HG03025 (cell line): Measurements from ENCODE around the gene CACNB1.

Source experiments
- ATAC-seq: cut with Tn5 transposase; IDR thresholded peaks from one replicate; pipeline ENCODE4 v1.9.1; 2021; ENCODE audit warnings: mild to moderate bottlenecking, moderate library complexity; ENCODE audit not compliant: unreplicated experiment, low FRiP score

Gene CACNB1

DNA sequence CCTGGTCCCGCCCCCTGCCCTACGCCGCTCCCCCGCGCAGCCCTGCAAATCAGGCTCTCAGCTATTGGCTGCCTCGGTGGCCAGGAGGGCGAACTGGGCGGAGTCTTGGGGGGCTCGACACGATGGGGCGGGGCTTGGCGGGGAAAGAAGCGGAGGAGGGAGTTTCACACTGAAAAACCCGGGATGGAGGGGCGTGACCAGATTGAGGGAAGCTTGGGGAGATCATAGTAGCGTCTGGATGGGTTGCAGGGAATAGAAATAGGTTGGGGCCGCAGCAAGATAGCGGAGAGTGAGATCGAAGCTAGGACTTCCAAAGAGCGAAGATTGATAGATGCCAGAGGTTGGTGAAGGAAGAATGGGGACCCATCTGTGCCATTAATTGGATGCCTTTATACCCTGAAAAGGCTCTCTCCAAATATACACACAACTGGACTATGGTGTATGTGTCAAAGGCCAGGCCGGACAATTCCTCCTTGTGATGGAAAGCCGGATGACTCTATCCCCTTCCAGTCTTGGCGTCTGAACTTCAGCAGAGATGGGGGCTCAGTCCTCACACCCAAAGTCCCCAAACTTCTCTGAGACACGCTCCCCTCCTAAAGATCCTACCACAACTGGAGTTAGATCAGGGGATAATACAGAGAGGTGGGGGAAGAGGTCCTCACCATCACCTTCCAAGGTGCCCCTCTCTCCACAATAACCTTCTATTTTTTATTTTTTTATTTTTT, 28.7 kb upstream of the CACNB1 start:
- no peak for ATAC-seq

DNA sequence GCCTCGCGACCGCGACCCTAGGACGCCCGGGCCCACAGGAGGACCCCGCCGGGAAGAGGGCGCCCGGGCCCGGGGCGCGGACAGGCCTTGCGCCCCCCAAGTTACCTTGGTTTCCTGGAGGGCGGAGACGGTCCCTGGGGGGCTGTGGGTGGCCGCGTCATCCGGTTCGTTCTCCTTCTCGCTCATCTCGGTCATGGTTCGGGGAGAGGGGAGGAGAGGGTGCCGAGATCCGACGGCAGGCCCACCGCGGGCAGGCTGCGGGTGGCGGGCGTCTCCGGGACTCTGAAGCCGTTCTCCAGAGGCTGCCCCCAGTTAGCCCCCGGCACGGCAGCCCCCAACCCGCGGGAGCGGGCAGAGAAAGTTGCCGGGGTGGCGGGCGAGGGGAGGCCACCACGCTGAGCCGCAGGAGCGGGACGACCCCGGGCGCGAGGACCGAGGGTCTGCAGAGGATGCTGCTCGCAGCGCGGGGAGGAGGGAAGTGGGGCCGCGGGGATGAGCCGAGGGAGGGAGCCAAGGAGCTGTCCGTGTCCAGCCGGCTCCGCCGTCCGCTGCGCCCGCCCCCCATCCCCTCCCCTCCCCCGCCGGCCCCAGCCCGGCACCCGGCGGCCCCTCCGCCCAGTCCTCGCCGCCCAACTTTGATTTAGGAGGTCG, 28.0 kb upstream of the CACNB1 start, which contains the start of gene STAC2:
STAC2 (minus strand) TSS at position 638 of the 651 bp plus-strand sequence; CDS start at position 195, 443 bp downstream.
- ATAC-seq: no peak

DNA sequence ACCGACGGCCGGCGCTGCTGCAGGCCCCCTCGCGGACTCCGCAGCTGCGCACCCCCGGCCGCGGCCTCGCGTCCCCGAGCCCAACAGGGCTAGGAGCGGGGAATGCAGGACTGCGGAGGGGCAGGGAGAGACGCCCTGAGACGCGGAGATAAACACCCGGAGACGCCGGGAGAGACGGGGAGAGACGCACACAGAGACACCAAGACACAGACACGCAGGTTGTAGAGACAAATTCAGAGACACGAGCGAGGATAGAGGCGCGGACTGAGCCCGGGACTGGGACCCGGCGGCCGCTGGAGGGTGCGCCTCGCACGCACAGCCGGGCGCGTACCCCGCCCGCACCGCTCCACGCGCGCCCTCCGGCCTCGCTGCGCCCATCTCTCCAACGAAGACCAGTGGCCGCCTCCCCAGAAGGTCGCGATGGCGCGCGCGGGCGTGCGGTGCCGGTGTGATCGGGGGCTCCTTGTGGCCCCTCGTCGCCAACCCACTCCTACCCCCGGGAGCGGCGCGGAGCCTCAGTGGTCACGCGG, 27.4 kb upstream of the CACNB1 start:
- no peak for ATAC-seq

DNA sequence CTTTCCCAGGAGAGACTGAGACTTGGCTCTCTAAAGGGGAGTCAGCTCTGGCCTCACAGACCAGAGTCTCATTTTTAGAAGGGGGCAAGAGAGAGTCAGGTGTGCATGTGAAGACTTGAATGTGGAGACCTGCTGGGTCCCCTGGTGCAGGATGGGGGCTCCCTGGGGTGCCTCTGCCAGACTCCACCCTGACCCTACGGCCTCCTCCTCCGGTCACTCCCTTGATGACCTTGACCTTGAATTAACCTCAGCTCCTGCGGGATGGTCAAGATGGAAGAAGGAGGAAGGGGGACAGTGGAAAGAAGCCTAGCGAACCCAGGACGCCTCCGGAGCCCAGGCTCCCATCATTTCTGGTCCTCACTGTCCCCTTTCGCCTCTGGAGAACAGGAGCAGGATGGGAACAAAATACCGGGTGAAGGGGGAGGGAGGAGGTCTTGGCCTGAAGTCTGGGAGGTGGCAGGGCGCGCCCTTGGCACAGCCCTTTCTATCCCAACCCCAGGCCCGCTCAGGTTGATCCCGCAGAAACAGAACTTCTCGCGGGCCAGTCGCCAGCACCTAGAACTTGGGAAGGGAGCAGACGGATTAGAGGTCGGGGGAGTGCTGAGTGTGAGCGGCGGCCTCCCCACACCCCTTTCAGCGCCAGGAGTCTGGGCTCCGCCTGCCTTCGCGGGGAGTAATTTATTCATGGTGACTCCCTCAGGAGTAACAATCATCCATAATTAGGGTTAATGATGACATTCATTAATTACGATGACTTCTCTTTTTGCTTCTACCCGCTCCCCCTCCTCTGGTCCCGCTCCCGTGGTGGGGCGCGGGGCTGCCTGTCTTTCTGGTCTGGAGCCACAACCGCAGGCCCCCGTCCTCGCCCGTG, 26.7 kb upstream of the CACNB1 start:
- no peak for ATAC-seq

DNA sequence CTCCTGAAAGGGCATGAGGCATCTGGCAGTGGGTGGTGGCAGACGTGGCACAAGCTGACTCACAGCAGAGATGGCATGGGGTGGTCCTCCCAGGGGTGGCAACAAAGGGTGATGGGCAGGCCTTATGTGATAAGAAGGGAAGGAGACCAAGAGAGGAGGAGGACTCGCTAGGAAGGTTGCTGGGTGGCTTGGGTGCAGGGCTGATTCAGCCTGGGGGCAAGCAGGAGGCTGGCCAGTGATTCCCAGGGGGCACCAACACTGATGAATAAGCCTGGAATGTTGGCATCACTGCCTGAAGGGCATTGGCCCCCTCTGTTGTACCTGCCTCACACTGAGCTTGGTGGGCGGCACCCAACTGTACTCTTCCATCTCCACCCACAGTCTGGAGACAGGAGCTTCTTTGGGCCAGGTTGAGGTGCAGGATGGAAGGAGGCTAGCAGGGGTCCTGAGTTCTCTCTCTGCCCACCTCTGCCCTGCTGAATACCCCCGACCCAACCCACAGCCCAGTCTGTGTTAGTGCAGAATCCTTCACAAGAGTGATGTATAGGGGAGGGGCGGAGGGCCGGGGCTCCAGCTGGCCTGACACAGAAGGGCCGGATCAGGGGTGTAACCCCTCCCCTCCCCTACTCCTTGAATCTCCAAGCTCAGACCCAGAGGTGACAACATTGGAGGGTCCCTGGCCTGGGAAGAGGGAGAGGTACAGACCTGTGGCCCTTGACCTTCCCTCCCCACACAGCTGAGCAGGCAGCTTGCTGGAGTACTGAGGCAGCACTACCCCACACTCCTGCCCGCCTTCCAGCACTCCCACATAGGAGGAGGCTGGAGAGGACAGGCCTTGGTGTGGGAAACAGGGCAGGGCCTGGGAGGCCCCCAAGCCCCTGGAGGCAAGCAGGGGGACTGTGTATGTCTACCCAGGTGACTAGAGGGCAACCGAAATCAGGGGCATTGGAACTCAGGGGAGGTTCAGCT, 25.7 kb upstream of the CACNB1 start:
- no peak for ATAC-seq

DNA sequence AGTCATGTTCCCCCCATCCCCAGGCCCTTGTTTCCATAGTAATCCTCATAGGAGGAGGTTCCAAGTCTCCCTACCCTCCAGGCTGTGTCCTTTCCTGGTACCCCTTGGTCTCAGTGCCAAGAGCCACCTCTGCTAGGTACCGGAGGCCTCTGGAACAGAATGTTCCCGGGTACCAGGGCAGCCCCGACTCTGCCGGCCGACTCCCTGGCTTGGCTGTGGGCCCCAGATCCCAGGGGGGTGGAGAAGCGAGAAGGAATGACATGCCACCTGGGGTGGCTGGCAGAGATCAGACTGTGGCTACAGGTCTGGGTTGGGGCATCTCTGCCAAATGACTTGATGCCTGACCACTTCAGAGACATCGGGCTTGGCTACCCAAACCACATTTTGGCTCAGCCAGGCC, 24.7 kb upstream of the CACNB1 start:
- no peak for ATAC-seq

DNA sequence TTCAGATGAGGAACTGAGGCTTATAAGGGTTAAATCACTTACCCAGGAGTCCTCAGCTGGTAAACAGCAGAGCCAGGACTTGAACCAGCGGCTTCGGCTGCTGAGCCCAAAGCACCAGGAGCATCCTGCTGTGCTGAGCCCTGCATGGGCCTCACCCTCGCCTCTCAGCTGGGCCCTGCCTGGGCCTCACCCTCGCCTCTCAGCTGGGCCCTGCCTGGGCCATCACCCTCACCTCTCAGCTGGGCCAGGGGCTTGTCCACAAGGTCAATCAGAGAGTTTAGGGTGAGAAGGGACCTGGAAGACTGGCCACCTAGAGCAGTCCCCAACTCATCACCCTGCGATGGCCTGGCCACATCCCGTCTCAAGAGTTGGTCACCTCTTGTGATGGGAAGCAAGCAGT, 24.1 kb upstream of the CACNB1 start:
- ATAC-seq: no peak

DNA sequence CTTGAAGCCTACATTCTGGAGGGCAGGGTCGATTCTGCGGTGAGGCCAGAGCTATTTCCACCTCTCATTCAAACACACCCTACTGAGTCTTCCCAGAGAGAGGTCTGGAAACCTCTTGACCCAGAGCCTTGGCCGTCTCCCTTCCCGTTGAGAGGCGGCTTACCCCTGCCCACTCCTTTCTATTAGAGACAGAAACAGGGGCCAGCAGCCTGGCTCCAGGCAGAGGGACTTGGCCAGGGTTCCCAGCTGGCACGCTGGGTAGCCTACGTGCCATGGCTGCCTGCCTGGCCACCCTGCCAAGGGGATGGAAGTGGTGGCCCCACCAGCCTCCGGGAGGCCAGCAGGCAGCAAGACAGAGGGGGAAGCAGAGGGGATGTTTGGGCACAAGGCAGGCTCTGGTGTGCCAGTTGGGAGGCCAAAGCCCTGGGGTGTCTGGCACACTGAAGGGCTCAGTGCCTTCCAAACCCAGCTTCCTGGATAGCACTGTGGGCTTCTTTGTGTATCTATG, 22.2 kb upstream of the CACNB1 start:
- no peak for ATAC-seq

DNA sequence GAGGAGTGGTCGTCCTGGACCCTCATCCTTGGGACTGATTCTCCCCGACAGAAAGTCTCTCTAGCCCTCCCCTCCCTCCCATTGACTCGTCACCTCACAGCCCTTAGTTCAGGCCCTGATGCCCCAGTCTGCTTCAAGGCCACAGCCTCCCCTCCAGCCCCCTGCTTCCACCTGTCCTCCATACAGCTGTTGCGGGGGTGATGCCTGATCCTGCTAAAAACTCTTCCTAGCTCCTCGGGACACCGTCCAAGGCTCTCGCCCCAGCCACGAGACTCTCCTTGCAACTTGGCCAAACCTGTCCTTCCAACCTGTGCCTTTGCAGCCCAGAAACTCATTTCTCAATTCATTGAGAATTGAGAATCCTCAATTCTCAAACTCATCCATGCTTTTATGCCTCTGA, 21.4 kb upstream of the CACNB1 start:
- ATAC-seq: no peak

DNA sequence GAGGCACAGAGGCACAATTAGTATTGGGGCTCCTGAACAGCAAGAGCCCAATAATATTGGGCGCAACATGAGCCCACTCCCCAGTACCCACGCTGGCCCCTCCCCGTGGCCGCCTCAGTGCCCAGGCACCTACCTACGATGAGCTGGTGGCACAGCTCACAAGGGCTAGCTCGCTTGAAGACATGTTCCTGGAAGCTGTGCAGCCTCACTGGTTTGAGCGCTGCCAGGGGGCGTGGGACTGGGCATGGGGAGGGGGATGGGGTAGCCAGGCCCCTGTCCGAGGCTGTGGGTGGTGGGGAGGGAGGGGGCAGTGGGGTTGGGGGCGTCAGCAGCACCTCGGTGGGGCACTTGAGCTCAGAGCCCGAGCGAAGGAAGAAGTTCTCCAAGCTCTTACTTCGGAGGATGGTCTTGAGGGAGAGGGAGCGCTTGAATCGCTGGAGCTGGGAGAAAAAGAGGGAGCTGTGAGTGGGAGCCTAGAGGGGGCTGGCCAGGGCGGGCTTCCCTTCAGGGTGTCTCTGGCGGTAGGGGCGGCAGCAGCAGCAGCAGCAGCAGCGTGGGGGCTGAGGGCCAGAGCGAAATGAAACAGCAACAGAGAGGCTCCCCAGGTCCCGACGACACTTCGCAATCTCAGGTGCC, 20.4 kb upstream of the CACNB1 start:
- no peak for ATAC-seq

DNA sequence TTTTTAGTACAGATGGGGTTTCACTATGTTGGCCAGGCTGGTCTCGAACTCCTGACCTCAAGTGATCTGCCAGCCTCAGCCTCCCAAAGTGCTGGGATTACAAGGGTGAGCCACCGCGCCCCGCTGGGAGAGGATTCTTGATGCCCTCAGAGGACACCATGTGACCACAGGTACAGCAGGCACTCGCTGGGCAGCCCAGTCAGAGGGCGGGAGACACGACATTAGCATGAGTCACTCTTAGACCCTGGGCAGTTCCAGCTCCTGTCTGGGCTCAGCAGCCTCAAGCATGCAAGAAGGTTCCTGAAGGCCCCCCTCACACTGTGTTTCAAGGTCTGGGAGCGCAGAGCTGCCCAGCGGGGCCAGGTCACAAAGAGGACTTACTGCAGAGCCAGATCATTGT, 16.4 kb upstream of the CACNB1 start:
- no peak for ATAC-seq

DNA sequence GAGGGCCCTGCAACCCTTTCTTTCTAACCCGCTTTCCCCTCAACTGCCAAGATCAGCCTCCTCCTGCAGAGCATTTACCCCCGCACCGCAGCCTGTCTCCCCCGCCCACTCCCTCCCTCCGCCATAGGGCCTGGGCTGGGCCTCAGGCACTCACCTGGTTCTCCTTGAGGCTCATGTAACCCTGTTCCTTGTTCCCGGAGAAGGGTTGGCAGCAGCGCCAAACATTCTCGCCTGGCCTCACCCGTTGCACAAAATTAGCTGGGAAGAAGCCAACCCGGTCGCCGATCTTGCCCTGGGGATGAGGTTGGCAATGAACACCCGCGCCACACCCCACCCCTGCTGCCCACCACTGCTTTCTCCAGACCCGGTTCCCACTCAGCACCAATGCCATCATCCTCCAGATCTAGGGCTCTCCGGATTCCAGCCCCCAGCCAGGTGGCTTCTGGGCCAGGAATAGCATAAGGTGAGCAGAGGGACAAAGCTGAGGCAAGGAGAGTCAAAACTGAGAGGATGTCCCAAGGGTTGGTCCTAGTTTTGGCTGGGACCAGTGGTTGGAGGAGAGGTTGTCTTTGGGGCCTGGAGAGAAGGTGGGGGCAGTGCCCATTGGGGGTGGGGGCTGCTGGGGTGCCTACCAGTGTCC, 15.5 kb upstream of the CACNB1 start:
- no peak for ATAC-seq

DNA sequence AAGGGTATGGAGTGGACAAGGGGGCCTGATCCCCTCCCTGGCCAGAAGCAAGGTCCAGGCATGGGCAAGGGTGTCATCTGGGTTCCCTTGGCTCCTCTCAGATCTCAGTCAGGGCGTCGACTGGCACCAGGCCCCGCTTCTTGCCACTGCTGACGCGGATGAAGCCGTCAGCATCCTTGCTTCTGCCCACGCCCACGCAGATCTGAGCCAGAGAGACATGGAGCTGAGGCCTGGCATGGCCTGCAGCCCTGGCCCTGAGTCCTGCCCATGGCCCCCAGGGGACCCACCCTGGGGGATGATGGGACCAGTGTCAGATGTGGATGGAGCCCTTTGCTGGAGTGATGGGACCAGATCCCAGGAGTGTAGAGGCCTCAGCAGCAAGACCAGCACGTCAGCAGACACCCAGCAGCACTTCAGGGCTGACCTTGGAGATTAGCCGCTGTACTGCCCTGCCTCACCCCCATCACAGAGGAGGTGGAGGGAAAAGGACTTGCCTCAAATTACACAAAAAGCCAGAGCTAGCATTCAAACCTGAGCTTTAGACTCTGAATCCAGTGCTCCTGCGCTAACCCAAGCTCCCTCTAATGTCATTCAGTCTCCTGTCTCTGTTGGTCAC, 14.8 kb upstream of the CACNB1 start:
- ATAC-seq: no peak

DNA sequence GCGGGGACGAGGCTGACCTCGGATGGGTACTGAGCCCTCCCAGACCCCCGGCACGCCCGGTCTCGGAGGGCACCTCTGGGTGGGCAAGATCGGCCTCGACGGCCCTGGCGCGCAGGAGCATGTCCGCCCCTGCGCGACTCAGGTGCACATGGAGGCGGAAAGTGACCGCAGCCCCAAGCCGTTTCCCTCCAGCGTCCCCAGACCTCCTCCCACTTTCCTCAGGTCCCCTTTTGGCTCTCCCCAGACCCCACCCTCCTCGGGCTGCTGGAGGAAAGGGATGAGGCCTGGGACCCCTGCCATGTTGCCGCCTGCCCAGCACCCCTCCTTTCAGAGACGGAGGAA, 12.6 kb upstream of the CACNB1 start:
- ATAC-seq: no peak

DNA sequence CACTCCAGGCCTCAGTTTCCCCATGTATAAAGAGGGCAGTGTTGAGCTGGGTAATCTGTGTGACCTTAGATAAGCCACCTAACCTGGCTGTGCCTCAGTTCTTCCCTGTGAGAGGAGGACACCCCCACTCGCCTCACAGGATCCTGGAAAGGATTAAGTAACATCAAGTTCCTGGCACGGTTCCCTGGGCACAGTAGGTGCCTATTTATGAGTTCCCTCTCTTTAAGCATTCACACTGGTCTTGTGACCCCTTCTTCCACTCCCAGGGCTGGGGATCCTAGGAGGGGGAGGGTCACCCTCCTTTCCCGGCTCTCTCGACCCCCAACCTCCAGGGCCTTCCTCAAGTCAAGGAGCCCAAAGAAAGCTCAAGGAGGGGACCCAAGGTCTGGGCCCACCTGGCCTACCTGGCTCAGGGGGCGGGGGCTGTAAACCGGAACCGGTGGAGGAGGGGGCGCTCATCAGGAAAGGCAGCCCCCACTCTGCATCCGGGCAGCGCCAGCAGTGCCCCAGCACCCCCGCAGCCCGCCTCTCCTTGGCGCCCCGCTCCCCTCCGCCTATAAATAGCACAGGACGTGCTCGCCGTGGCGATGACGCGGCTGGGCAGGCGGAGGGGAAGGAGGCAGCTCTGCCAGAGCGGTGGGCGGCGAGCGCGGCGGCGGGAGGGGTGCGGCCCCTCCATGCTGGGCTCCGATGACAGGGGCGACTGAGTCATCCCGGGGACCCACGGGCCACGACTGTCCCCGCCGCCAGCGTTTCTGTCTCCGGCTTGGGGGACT, 12.0 kb upstream of the CACNB1 start:
- no peak for ATAC-seq

DNA sequence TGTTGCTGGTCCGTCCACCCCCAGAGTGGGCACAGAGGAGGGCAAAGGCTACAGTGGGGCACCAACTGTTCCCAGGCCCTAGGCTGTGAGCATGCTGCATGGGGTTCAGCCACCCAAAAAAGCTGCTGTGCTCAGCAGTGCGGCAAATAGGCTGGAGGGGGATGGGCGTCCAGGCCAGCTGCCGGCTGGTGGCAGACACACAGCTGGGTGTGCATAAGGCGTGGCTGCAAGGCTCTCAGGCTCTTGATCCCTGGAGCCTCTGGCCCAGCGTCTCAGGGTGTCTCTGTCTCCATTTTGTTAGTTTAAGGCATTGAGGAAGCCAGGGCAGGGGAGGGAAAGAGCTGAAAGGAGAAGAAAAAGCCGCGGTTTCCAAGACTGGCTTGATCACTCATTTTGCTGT, 11.4 kb upstream of the CACNB1 start:
- no peak for ATAC-seq

DNA sequence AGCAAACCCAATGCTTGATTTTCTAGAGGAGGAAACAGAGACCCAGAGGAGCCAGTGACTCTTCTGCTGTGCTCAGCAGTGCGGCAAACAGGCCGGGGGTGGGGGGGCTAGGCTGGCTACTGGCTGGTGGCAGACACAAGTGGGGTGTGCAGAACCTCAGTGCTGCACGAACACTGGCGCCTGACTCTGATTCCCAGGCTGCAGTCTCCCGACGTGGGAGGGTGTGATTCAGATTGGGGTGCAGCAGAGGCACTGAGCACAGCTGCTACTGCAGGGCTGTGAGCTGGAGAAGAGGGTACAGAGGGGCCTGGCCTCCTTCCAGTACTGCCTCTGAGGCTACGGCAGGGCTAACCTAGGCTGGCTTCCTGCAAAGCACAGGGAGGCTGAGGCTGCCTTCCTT, 10.7 kb upstream of the CACNB1 start:
- no peak for ATAC-seq

DNA sequence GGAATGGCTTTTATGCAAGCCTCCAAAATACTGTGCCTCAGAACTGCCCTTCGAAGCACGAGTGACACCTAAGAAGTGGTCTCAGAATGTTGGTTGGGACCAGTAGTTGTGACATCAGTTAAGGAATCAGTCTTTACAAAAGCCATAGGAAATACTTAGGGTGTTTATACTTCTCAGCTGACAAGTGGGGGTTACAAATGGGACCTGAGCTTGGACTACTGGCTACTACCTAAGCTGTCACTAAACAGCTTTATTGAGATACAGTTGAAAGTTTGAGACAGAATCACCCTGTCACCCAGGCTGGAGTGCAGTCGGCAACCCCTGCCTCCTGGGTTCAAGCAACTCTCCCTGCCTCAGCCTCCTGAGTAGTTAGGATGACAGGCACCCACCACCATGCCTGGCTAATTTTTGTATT, 7.7 kb upstream of the CACNB1 start:
- ATAC-seq: no peak
